Stimulated activated CD8-positive, alpha-beta memory T cell treated with anti-CD3 and anti-CD28 coated beads, Interleukin-7, amount 100 ng/mL, for 1 hour (primary cell): ENCODE measurements around the gene CDKL4.
"Not testable (repeated sequence)": the region's sequence is repeated elsewhere in the genome, so short reads cannot be mapped to it uniquely, and the experiment has no call there.

ENCODE experiments used
- DNase-seq, 2 donors: peaks; one replicate each; pipeline ENCODE4 v3.0.0-alpha.2; 2020; ENCODE audit warnings: low read depth in 2 of 2

Gene CDKL4

GRCh38 chr2:39144416-39144815, 99.4 kb downstream of the CDKL4 start:
- no peak for DNase-seq

- no peak for DNase-seq
These were observed 100.7 kb downstream of the CDKL4 start for GRCh38 chr2:39142904-39143605.

- no peak for DNase-seq
These were observed 102.2 kb downstream of the CDKL4 start for GRCh38 chr2:39141334-39142271.

GRCh38 chr2:39140948-39141333, 102.8 kb downstream of the CDKL4 start:
- not testable (repeated sequence) for DNase-seq

GRCh38 chr2:39140322-39140847, 103.4 kb downstream of the CDKL4 start:
- no peak for DNase-seq

GRCh38 chr2:39139511-39140237, 104.1 kb downstream of the CDKL4 start:
- no peak for DNase-seq

- no peak for DNase-seq
These were observed 104.9 kb downstream of the CDKL4 start for GRCh38 chr2:39138837-39139211.

GRCh38 chr2:39138187-39138836, 105.5 kb downstream of the CDKL4 start:
- DNase-seq: not testable (repeated sequence)

GRCh38 chr2:39136799-39137198, 107.0 kb downstream of the CDKL4 start:
- no peak for DNase-seq

- no peak for DNase-seq
These were observed 108.0 kb downstream of the CDKL4 start for GRCh38 chr2:39135690-39136259.

- no peak for DNase-seq
These were observed 110.4 kb downstream of the CDKL4 start for GRCh38 chr2:39133215-39133851.

- no peak for DNase-seq
These were observed 114.8 kb downstream of the CDKL4 start for GRCh38 chr2:39128919-39129391.

GRCh38 chr2:39127973-39128372, 115.8 kb downstream of the CDKL4 start:
- DNase-seq: no peak
